H1 (cell line): ENCODE measurements around the gene IQCN. TPM values are rescaled to one million over a fixed set of nuclear protein-coding genes. Genes with fewer than 3 reads are reported as not detected.
A peak's percentile ranks its signal among the peaks of the same experiment; 100 is the strongest.

Experiments
- CTCF ChIA-PET: fragments of 300-600 bp; sonication (Branson Sonifier 250); formaldehyde crosslinking; loops from one replicate; lab custom pipeline; 2021; ENCODE audit not compliant: partially characterized antibody; lab: Charles Lee
- POLR2A ChIA-PET: fragments of 300-600 bp; sonication (Branson Sonifier 250); formaldehyde crosslinking; loops from one replicate; lab custom pipeline; 2021; ENCODE audit warnings: inconsistent platforms; ENCODE audit not compliant: partially characterized antibody; lab: Charles Lee
- DNase-seq, 2 experiments: peaks; one replicate each; pipeline versions ENCODE4 v3.0.0 to v3.0.0-alpha.2; 2010 to 2022; ENCODE audit warnings: low spot score in 2 of 2, low read depth in 1 of 2, mixed read lengths in 1 of 2
- FAIRE-seq: peaks from 2 replicates; lab custom pipeline; 2011; peaks lifted over from hg19 to GRCh38; lab: Jason Lieb, UNC
- H2AFZ ChIP-seq: 2 replicates; pipeline ENCODE4 v1.8.1; 2012; ENCODE audit warnings: low read length, inconsistent platforms
- H2AK5ac ChIP-seq: 2 replicates; pipeline ENCODE4 v1.6.1; 2013; ENCODE audit warnings: low read depth, low read length
- H2BK120ac ChIP-seq: replicated peaks from 2 replicates; pipeline ENCODE3; 2013; ENCODE audit warnings: low read depth, low read length, inconsistent platforms
- H2BK12ac ChIP-seq: 2 replicates; pipeline ENCODE4 v1.6.1; 2013; ENCODE audit warnings: low read depth, low read length
- H2BK15ac ChIP-seq: 2 replicates; pipeline ENCODE4 v1.6.1; 2013; ENCODE audit warnings: low read length
- H2BK20ac ChIP-seq: 2 replicates; pipeline ENCODE4 v1.6.1; 2013; ENCODE audit warnings: low read length
- H2BK5ac ChIP-seq: 2 replicates; pipeline ENCODE4 v1.6.1; 2013; ENCODE audit warnings: low read depth, low read length
- H3K14ac ChIP-seq: 2 replicates; pipeline ENCODE4 v1.6.1; 2013; ENCODE audit warnings: inconsistent platforms; ENCODE audit not compliant: insufficient read length
- H3K18ac ChIP-seq: 2 replicates; pipeline ENCODE4 v1.6.1; 2013; ENCODE audit warnings: low read length; ENCODE audit errors: extremely low read depth
- H3K23ac ChIP-seq: 2 replicates; pipeline ENCODE4 v1.6.1; 2013; ENCODE audit warnings: inconsistent platforms; ENCODE audit not compliant: insufficient read length
- H3K23me2 ChIP-seq: 2 replicates; pipeline ENCODE4 v1.6.1; 2013; ENCODE audit warnings: low read depth, low read length
- H3K27ac ChIP-seq: 2 replicates; pipeline ENCODE4 v1.6.1; 2011; ENCODE audit warnings: low read depth, low read length, inconsistent platforms
- H3K27me3 ChIP-seq, 4 experiments: replicated peaks in 1 of 4; 1 replicate in 1 of 4; 2 replicates in 3 of 4; pipeline versions ENCODE4 v1.6.1 to v1.8.1; 2011 to 2013; ENCODE audit warnings: low read length in 3 of 4, mild to moderate bottlenecking in 3 of 4, inconsistent platforms in 2 of 4, mixed read lengths in 2 of 4, moderate library complexity in 1 of 4; ENCODE audit not compliant: control insufficient read depth in 3 of 4, insufficient read depth in 3 of 4; ENCODE audit errors: extremely low read depth in 1 of 4
- H3K36me3 ChIP-seq, 4 experiments: 2 replicates each; pipeline versions ENCODE4 v1.6.1 to v1.8.1; 2011 to 2013; ENCODE audit warnings: mild to moderate bottlenecking in 4 of 4, low read length in 3 of 4, moderate library complexity in 2 of 4, control low read depth in 1 of 4, inconsistent platforms in 1 of 4; ENCODE audit not compliant: insufficient read depth in 4 of 4, control insufficient read depth in 2 of 4
- H3K4ac ChIP-seq: replicated peaks from 2 replicates; pipeline ENCODE3; 2013; ENCODE audit warnings: low read length, low read depth, mixed read lengths, inconsistent platforms; ENCODE audit not compliant: insufficient read length
- H3K4me1 ChIP-seq, 4 experiments: replicated peaks in 1 of 4; 1 replicate in 1 of 4; 2 replicates in 3 of 4; pipeline versions ENCODE4 v1.6.1 to v1.8.1; 2011 to 2013; ENCODE audit warnings: low read length in 3 of 4, inconsistent platforms in 2 of 4, mixed read lengths in 1 of 4; ENCODE audit not compliant: insufficient read depth in 4 of 4, control insufficient read depth in 3 of 4
- H3K4me2 ChIP-seq, 2 experiments: 2 replicates each; pipeline versions ENCODE4 v1.6.1 to v1.8.1; 2011 to 2013; ENCODE audit warnings: low read depth in 2 of 2, low read length in 2 of 2, control low read depth in 1 of 2, inconsistent platforms in 1 of 2, mild to moderate bottlenecking in 1 of 2; ENCODE audit not compliant: insufficient read depth in 1 of 2
- H3K4me3 ChIP-seq, 4 experiments: fragments of 200-600, 300-600 bp in 1 of 4; sonication (generic), shearing (Covaris generic), sonication (Bioruptor Twin) in 1 of 4; 2 replicates each; pipeline versions ENCODE4 v1.5.1 to v1.8.1; 2011 to 2016; ENCODE audit warnings: low read length in 4 of 4, low read depth in 3 of 4, control low read depth in 2 of 4, inconsistent platforms in 2 of 4, mild to moderate bottlenecking in 2 of 4, mixed read lengths in 1 of 4, moderate library complexity in 1 of 4; ENCODE audit not compliant: insufficient read depth in 2 of 4; ENCODE audit errors: extremely low read depth in 1 of 4
- H3K56ac ChIP-seq: replicated peaks from 2 replicates; pipeline ENCODE3; 2013; ENCODE audit warnings: low read depth, mild to moderate bottlenecking, mixed read lengths, low read length, inconsistent platforms; ENCODE audit not compliant: insufficient read length
- H3K79me1 ChIP-seq: 2 replicates; pipeline ENCODE4 v1.6.1; 2013; ENCODE audit warnings: low read depth, low read length, control low read depth
- H3K79me2 ChIP-seq, 2 experiments: 2 replicates each; pipeline versions ENCODE4 v1.6.1 to v1.8.1; 2012 to 2013; ENCODE audit warnings: low read length in 2 of 2, mild to moderate bottlenecking in 2 of 2, inconsistent platforms in 1 of 2; ENCODE audit not compliant: insufficient read depth in 2 of 2, control insufficient read depth in 1 of 2
- H3K9ac ChIP-seq, 4 experiments: replicated peaks in 1 of 4; 1 replicate in 1 of 4; 2 replicates in 3 of 4; pipeline versions ENCODE4 v1.6.1 to v1.8.1; 2011 to 2013; ENCODE audit warnings: low read depth in 3 of 4, low read length in 3 of 4, control low read depth in 2 of 4, mild to moderate bottlenecking in 2 of 4, moderate library complexity in 2 of 4, inconsistent platforms in 1 of 4; ENCODE audit errors: extremely low read depth in 1 of 4
- H3K9me3 ChIP-seq, 2 experiments: 2 replicates each; pipeline versions ENCODE4 v1.6.1 to v1.8.1; 2012 to 2013; ENCODE audit warnings: mild to moderate bottlenecking in 2 of 2, moderate library complexity in 2 of 2, control low read depth in 1 of 2, inconsistent platforms in 1 of 2, low read depth in 1 of 2, low read length in 1 of 2, mixed read lengths in 1 of 2; ENCODE audit not compliant: insufficient read depth in 2 of 2
- H4K20me1 ChIP-seq, 2 experiments: replicated peaks in 1 of 2; 2 replicates each; pipeline versions ENCODE3 to v1.8.1; 2011 to 2013; ENCODE audit warnings: inconsistent platforms in 2 of 2, low read length in 2 of 2, mild to moderate bottlenecking in 1 of 2; ENCODE audit not compliant: insufficient read depth in 2 of 2, control insufficient read depth in 1 of 2
- H4K5ac ChIP-seq: 2 replicates; pipeline ENCODE4 v1.6.1; 2013; ENCODE audit warnings: low read length, low read depth, mixed read lengths, inconsistent platforms; ENCODE audit not compliant: insufficient read length
- H4K8ac ChIP-seq: 2 replicates; pipeline ENCODE4 v1.8.0; 2013; ENCODE audit warnings: mild to moderate bottlenecking, moderate library complexity, low read length, inconsistent platforms; ENCODE audit not compliant: insufficient read depth; ENCODE audit errors: extremely low read depth
- H4K91ac ChIP-seq: replicated peaks from 2 replicates; pipeline ENCODE3; 2013; ENCODE audit warnings: low read length, mixed read lengths, inconsistent platforms; ENCODE audit not compliant: insufficient read length
- BRCA1 ChIP-seq: IDR thresholded peaks from 2 replicates; pipeline ENCODE4 v1.6.1; 2012; ENCODE audit warnings: low read depth, low read length, improper control_type of control experiment
- CHD2 ChIP-seq: IDR thresholded peaks from 2 replicates; pipeline ENCODE4 v1.6.1; 2012; ENCODE audit warnings: low read length, improper control_type of control experiment
- EP300 ChIP-seq, 2 experiments: IDR thresholded peaks; 1 replicate in 1 of 2; 2 replicates in 1 of 2; pipeline ENCODE4 v1.6.1; 2011 to 2012; ENCODE audit warnings: low read depth in 2 of 2, low read length in 2 of 2, mild to moderate bottlenecking in 2 of 2, borderline replicate concordance in 1 of 2, inconsistent platforms in 1 of 2, moderate library complexity in 1 of 2
- HDAC2 ChIP-seq, 2 experiments: fragments of 300-600 bp in 1 of 2; sonication (generic) in 1 of 2; IDR thresholded peaks; 2 replicates each; pipeline ENCODE4 v1.6.1; 2011 to 2012; ENCODE audit warnings: low read depth in 2 of 2, low read length in 2 of 2, mild to moderate bottlenecking in 2 of 2, moderate library complexity in 2 of 2, borderline replicate concordance in 1 of 2, inconsistent platforms in 1 of 2
- KDM1A ChIP-seq: fragments of 200-600, 300-600 bp; sonication (generic); IDR thresholded peaks from 2 replicates; pipeline ENCODE4 v1.7.1; 2016; ENCODE audit warnings: mild to moderate bottlenecking, low read length, borderline replicate concordance
- MAX ChIP-seq: IDR thresholded peaks from 2 replicates; pipeline ENCODE4 v1.6.1; 2012; ENCODE audit warnings: inconsistent platforms
- NRF1 ChIP-seq: IDR thresholded peaks from 2 replicates; pipeline ENCODE4 v1.6.1; 2011; ENCODE audit warnings: mild to moderate bottlenecking, low read depth, low read length, improper control_type of control experiment
- RAD21 ChIP-seq, 2 experiments: IDR thresholded peaks in 1 of 2; conservative IDR thresholded peaks in 1 of 2; 2 replicates each; pipeline ENCODE4 v1.6.1; 2011; ENCODE audit warnings: low read depth in 2 of 2, low read length in 2 of 2, improper control_type of control experiment in 1 of 2, inconsistent platforms in 1 of 2, mild to moderate bottlenecking in 1 of 2, moderate library complexity in 1 of 2
- TAF7 ChIP-seq: optimal IDR thresholded peaks from 2 replicates; pipeline ENCODE3; 2011; ENCODE audit warnings: low read depth, mild to moderate bottlenecking, inconsistent platforms, low read length, moderate library complexity, borderline replicate concordance
- WGBS, 2 experiments: shearing (Covaris generic) in 1 of 2; methylation state at CpG; one replicate each; pipeline versions ENCODE4 v1.1.6 to v1.1.7; 2013 to 2015; ENCODE audit warnings: low lambda C conversion rate in 2 of 2, mixed read lengths in 2 of 2, inconsistent platforms in 1 of 2, low coverage in 1 of 2, missing lambda C conversion rate in 1 of 2; ENCODE audit not compliant: insufficient replicate concordance in 2 of 2, insufficient coverage in 1 of 2, insufficient read length in 1 of 2; ENCODE audit errors: extremely low coverage in 1 of 2, missing lambda C conversion rate in 1 of 2; 5-methylcytosine and 5-hydroxymethylcytosine counted together
- polyA plus RNA-seq, 7 experiments: library from polyadenylated mRNA; depleted of rRNA in 3 of 7; stranded (reverse) in 5 of 7; unstranded in 2 of 7; fragments of >200 nt in 5 of 7; fragments of 200-250 nt in 2 of 7; gene quantifications; 1 replicate in 5 of 7; 2 replicates in 1 of 7; 4 replicates in 1 of 7; pipeline versions ENCODE4 v1.2.1 to v1.2.3, GENCODE V29; 2011 to 2013; ENCODE audit warnings: missing spikeins in 2 of 7, mixed read lengths in 2 of 7
- total RNA-seq: library from RNA; stranded (reverse); fragmentation: NEBNext Ultra II Directional; extraction: Animal tissue kit (Norgen Biotek cat#: 25700); gene quantifications from 2 replicates; pipeline ENCODE4 v1.2.1, GENCODE V29; 2021

Gene IQCN
- total and polyA plus RNA-seq, 2 of the 8 experiments (the other 6 are each of a cell fraction or from before 2014, with no cell fraction given): 0.36 to 1.0 TPM

DNA sequence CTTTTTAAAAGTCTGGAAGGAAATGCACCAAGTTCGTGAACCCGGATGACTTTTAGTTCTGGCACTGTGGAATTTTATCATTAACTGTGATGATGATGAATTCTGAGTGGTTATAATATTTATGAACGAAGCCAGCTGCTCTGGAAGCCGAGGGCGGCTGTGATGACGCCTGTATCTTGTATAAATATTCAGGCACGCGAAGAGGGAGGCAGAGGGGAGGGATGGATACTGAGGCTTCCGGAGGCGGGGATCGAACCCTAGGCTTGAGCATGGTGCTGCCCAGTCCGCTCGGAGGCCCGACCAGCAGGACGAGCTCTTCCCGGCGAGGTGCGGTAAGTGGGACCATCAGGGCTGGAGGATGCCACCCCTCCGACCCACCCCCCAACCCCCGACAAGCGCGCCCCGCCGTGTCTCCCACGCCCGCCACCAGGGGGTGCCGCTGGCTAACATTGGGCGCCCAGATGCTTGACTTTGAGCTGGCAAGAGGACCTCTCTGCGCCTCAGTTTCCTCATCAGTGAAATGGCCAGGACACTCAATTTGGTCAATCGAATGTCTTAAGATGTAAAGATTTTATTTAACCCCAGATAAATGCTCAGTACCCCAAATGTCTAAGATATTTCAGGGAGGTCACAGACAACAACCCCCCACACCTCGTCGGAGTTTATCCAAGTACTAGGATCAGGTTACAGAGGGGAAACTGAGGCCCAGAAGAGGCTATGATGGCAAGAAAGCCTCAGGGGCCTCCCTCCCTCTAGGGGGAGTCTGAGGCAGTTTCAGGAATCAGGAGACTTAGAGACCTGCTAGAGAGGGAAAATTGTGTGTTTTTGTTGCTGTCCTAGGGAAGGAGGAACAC lies 65.9 kb downstream of the IQCN start:
- H2BK120ac ChIP-seq: no peak overlapping the region
- no peaks in the 10 kb centered on the region for H3K27me3 ChIP-seq
- no peak overlapping the region for H2AFZ ChIP-seq
- no peak overlapping the region for H3K27ac ChIP-seq
- no peak overlapping the region for H3K14ac ChIP-seq
- no peak overlapping the region; the same call in 1 of the 2 replicates for H4K8ac ChIP-seq
- no peak overlapping the region for H3K4me3 ChIP-seq
- no peaks in the 10 kb centered on the region for H3K79me2 ChIP-seq
- no peaks in the 10 kb centered on the region for H3K36me3 ChIP-seq
- no peak overlapping the region for H3K4ac ChIP-seq
- DNase-seq (peak in 1 of 2 experiments; percentile 86), FAIRE-seq (no peak)
- no peaks in the 10 kb centered on the region for H3K9me3 ChIP-seq
- H2BK15ac ChIP-seq: peak overlapping the region; percentile 29; the same call in 1 of the 2 replicates
- no peak overlapping the region for H3K9ac ChIP-seq
- H3K4me1 ChIP-seq: peaks cover 0 to 6% (median 2%) of the 10 kb centered on the region in 4 experiments; a peak in 5 of 7 replicates
- H3K23ac ChIP-seq: no peak overlapping the region
- 68% methylated on average over 14 of the region's 32 CpGs; no CpG with 5 or more reads in 1 of the 2 experiments for WGBS, 2 experiments
- no peak overlapping the region for H4K5ac ChIP-seq
- H2BK12ac ChIP-seq: no peak overlapping the region
- CTCF ChIA-PET: interaction anchor here (0.8 to 11.5 kb wide), 9 partner anchors 12 to 71 kb away, joined by 3 to 305 read pairs (median 7); partner anchors contain the start of gene PIK3R2
- H3K4me2 ChIP-seq: no peak overlapping the region
- H3K79me1 ChIP-seq: peaks cover 2% of the 10 kb centered on the region; the same call in 1 of the 2 replicates
- no peak overlapping the region for H4K91ac ChIP-seq
- H4K20me1 ChIP-seq: peaks cover 0 to 6% of the 10 kb centered on the region in 2 experiments
- H2AK5ac ChIP-seq: no peak overlapping the region
- peaks cover 8% of the 10 kb centered on the region for H3K23me2 ChIP-seq
- H2BK5ac ChIP-seq: no peak overlapping the region
- POLR2A ChIA-PET: interaction anchor here (0.8 to 7.3 kb wide), 7 partner anchors 12 to 72 kb away, joined by 3 to 65 read pairs (median 4); partner anchors contain the start of genes IQCN and JUND
- no peak overlapping the region for H3K18ac ChIP-seq
- no peak overlapping the region for H2BK20ac ChIP-seq
- H3K56ac ChIP-seq: no peak overlapping the region
- TF ChIP-seq EP300 (IDR thresholded peaks at IDR 0.05; ENCODE audit: borderline replicate concordance in 1 of 2, low read depth in 2 of 2, low read length in 2 of 2) (0 out of 3 replicates have a peak, but pooled peaks of 1 of the 2 experiments have one; percentile 9), NRF1 (no peak), MAX (0 out of 2 replicates have a peak, but pooled peaks have one; percentile 15), HDAC2 (IDR thresholded peaks at IDR 0.05; ENCODE audit: borderline replicate concordance in 1 of 2, low read depth in 2 of 2, low read length in 2 of 2) (peak in 1 of 2 experiments; percentile 91; a peak in 1 of 4 replicates), CHD2 (no peak), RAD21 (IDR thresholded peaks at IDR 0.05 in 1 of 2, conservative IDR thresholded peaks at IDR 0.05 in 1 of 2; ENCODE audit: low read depth in 2 of 2, low read length in 2 of 2) (peak; percentile 75 to 78), BRCA1 (no peak), KDM1A (peak; percentile 94), TAF7 (peak; percentile 16)
